ENCODE measurements around the gene SHOC2.

Gene SHOC2

DNA sequence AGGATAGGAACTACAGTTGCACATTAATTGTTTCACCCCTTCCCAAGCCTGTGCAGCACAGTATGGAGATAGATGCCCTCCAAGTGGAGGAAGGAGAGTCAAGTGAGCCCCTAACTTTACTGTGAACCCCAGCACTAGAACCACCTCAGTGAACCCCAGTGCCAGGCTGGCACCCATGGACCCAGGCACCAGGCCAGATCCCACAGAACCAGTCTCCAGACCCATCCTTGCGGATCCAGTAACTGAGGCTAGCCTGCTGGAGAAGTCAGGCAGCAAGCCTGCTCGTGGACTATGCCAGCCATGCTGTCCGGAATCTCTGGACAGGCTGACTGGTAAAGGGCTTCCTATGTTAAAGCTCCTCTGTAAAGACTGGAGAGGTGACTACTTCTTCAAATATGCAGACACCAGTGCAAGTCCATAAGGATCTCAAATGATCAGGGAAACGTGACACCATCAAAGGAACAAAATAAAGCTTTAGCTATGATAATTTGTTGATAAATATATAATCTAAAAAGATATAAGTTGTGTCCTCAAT, 27.7 kb downstream of the SHOC2 start:
- DNase-seq, result no peak

DNA sequence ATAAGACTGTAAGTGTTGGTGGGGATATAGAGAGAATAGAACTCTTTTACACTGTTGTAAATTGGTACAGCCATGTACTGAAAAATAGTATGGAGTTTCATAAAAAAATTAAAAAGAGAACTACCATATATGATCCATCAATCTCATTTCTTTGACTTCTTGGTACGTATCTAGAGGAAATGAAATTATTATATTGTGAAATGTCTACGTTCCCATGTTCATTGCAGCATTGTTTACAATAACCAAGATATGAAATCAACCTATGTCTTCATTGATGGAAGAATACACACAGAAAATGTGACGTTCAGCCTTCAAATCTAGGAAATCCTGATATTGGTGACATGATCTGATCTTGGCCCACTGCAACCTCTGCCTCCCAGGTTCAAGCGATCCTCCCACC, 32.0 kb downstream of the SHOC2 start:
- peak in 1 of 2 donors; percentile 38 for DNase-seq

DNA sequence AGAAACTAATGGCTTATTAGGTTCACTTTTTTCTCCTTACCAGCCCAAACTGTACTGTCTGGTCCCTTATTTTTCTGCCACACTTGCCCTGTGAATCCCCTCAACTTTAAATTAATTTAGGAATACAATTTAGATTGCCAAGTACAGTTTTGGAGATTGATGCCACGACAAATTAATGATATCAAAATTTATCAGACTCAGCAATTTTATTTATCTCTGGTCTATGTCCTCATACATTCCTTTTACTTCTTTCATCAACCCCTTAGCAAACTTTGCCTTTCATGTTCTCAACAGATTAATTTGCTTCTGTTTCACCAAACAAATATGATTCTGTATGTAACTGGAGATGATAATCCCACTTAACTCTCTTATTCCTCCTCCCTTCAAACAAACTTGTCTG, 38.2 kb downstream of the SHOC2 start:
- no peak for DNase-seq

DNA sequence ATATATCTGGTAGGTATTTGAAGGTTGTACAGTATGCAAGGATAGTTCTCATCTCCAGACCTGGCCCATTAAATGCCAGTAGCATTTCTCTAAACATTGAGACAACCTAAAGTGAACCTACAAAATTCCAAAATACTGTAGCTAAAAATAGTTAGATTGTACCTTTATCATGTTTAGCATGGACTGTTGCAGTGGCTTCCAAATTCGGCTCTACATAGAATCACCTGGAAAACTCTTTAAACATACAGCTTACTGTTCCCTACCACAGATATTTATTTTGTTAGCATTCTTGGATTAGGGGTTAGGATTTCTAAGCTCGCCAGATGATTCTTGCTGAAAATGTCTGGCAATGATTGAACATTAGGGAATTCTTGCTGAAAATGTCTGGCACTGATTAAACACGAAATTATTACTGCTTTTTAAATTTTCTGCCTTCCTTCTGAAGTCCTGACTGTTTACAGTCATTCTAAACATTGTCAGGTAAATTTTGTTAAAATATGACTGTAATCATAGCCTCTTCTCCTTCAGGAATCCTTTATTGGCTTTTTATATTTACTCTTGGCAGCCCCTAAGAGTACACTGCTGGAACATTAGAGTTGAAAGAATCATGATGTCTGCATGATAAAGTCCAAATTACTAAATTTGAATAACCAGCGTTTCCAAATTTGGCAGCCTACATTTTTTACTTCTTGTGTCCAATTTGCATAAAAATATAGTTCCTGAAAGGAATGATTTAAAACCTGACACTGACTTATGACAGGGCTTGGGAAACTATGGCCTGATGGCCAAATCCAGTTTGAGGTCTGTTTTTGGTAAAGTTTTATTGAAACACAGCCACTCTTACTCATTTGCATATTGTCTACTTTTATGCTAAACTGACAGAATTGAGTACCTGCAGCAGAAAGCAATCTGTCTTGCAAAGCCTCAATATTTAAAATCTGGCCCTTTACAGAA, 40.3 kb downstream of the SHOC2 start:
- no peak for DNase-seq

DNA sequence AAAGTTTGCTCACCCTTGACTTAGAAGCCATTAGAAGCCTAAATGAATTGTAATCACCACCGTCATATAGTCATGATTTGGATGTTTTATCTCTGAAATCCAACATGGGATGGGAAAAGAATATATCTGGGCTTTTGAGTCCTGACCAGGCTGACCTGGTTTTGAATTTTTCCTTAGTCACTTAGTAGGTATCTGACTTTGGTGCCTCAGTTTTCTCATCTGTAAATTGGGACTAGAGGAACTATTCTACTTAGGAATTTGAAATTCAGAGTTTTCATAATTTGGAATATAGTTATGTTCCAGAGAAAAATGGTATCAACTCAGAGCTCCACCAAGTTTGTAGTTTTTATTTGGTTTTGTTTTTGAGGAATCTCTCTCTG, 40.9 kb downstream of the SHOC2 start:
- DNase-seq, result no peak

DNA sequence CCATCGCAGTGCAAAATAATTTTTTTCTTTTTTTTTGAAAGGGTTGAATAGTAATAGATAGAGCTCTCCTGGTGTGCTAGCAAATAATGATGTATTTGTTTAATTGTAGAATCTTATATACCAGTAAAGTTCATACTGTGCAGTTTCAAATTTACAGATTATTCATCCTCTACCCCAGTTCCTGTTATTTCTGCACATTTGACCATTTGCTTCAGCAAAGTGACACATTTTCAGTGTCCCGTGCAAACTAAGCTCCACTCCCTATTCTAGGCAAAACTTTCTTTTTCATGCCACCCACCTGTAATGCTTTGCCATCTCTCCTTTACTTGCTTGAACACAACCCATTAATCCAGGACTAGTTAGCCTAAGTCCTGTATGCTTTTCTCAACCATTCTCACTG, 43.0 kb downstream of the SHOC2 start:
- DNase-seq, result no peak

DNA sequence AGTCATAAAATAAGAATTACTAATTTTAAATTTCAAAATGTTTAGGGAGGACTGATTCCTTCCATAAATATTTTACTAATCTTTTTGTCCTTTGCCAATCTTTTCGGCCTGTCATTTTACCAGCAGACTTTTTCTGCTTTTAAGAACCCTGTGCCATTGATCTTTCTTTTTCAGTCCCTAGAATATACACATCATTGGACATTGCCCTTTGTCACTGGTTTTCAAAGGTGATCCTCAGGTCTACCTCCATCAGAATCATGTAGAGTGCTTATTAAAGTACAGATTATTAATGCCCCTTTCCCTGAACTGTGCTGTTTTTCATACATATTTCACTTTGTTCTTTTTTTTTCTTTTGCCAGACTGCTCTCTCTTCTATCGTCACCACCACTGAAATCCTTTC, 43.8 kb downstream of the SHOC2 start:
- DNase-seq, result no peak

DNA sequence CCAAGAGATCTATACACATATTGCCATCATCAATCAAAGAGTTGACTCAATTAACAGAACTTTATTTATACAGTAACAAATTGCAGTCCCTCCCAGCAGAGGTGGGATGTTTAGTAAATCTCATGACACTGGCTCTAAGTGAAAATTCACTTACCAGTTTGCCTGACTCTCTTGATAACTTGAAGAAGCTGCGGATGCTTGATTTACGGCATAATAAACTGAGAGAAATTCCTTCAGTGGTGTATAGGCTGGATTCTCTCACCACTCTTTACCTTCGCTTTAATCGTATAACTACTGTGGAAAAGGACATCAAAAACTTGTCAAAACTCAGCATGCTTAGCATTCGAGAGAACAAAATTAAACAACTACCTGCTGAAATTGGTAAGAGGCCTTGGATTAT, 45.3 kb downstream of the SHOC2 start:
- DNase-seq, result no peak

DNA sequence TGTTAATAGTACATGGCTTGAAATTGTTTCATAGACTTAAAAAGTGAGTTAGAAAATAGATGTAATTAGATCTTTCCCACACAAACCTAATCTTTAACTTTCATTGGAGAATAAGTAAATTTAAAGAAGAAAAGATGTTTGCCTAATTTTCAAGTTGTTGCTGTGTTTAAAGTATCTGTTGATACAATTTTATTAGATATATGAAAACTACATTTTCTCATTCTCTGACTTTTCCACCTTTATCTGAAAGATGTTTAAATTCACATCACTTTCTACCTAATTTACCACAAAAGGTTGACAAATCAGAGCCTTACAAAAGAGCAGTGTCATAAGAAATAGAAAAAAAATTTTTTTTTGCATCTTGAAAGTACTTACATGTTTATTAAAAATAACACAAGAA, 45.8 kb downstream of the SHOC2 start:
- no peak for DNase-seq

DNA sequence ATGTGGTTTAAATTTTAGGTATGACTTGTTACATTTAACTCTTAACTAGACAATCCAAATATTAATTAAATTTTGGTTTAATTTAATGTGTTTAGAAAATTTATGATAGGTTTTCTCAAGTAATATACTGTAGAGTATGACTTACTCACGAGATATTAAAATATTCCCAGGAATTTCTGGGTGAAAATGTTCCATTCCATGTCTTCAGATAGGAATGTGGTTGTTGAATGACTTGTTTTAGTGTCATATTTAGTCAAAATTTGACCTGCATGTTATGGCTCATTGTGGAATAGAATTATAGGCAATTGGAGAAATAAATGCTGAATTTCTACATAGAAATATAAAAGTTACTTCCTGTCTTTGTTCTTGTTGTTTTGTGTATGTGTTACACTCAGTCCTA, 46.7 kb downstream of the SHOC2 start:
- no peak for DNase-seq

DNA sequence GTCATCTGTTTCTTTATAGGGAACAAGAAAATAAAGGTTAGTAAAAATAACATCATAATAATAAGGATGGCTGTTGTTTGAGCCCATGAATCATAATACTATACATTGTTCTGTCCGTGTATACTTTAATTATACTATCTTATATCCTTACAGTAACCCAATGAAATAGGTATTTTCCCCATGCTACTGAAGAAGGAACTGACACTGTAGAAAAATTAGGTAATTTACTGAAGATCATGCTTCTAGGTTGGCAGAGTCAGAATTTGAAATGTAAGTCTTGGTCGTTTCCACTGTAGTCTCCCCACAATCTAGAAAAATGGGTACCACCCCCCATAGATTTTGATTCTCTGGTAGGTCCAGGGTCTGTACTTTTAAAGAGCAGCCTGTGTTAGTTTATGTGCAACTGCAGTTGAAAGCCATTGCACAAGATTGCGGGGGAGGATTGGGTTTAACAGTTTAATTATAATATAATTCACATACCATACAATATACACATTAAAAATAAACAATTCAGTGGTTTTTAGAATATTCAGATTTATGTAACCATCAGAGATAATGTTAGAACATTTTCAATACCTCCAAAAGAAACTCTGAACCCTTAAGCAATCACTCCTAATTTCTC, 47.7 kb downstream of the SHOC2 start:
- DNase-seq, result peak; percentile 14 to 18

DNA sequence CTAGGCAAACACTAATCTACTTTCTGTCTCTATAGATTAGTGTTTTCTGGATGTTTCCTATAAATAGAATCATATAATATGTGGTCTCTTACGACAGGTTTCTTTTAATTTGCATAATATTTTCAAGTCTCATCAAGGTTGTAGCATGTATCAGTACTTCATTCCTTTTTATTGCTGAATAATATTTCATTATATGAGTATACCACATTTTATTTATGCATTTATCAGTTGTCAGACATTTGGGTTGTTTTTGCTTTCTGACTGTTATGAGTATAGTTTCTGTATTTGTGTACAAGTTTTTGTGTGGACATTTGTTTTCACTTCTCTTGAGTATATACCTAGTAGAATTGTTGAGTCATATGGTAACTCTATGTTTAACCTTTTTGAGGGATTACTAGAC, 48.2 kb downstream of the SHOC2 start:
- no peak for DNase-seq

DNA sequence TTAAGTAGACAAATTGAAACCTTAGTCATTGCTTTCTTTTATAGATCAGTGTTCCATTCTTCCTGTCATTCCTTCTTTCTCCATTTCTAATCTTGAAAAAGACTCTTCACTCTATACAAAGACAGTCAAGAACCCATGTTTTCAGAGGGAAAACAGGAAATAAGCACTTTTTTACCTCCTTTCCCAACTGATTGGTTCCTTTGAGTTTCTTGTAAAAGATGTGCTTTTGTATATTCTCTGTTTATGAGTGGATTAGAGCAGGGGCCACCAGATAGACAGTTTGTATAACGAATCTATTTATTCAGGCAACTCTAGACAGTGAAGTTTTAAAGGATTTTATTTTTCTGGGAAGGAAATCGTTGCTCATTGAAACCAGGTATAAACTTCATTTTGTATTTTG, 49.8 kb downstream of the SHOC2 start:
- no peak for DNase-seq

DNA sequence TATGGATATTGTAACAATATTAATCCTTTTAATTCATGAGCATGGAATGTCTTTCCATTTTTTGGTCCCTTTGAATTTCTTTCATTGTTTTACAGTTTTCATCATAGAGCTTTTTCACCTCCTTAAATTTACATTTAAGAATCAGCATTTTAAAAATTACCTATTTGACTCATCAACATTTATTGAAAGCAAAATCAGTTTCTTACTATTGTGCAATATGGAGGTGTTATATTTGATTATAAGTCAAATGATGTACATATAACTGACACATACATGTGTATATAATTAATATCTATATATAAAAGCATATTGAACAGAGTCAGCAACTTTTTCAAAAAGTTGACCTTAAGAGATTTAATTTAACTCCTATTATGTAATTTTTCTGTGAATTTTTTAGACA, 52.2 kb downstream of the SHOC2 start:
- DNase-seq, result no peak

DNA sequence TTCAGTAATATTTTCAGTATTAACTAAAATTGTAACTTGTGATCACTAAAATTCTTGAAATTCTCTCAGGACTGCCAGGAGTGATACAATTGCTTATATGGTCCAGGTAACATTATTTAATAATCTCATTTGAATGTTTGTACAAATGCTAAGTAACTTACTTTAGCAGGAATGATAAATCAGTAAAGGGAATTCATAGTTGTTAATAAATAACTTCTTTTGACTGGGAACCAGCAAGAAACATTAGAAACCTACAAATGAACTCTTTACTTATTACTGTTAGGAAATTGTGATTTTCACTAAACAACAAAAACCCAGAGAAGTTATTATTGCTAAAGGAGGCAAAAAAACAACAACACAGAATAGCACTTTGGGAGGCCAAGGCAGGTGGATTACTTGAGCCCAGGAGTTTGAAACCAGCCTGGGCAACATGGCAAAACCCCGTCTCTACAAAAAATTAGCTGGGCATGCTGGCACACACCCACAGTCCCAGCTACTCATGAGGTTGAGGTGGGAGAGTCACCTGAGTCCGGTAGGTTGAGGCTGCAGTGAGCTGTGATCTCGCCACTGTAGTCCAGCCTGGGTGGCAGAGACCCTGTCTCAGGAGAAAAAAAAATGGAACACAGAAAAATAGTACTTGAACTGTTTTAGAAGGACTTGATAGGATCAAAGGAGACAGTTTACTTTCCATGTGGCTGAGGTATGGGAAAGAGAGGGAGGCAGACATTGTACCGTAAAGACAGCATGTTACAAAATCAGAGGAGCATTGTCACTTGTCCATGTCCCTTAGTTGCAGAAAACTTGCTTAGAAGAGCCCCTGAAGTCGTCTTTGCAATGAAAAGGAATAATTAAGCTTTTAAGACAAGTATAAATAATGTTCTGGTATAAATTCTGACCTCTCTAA, 53.1 kb downstream of the SHOC2 start:
- DNase-seq, result no peak

DNA sequence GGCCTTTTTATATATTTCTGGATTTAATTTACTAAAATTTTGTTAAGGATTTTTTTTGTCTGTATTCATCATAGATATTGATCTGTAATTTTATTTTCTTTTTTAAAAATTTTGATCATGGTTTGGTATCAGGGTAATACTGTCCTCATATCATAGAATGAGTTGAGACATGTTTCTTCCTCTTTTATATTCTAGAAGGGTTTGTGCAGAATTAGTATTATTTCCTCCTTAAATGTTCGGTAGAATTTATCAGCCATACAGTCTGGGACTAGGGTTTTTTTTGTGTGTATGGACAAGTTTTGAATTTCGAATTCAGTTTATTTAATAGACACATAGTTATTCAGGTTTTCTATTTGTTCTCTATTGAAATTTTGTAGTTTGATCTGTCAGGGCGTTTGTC, 54.0 kb downstream of the SHOC2 start:
- peak in 1 of 2 donors; percentile 32 for DNase-seq

DNA sequence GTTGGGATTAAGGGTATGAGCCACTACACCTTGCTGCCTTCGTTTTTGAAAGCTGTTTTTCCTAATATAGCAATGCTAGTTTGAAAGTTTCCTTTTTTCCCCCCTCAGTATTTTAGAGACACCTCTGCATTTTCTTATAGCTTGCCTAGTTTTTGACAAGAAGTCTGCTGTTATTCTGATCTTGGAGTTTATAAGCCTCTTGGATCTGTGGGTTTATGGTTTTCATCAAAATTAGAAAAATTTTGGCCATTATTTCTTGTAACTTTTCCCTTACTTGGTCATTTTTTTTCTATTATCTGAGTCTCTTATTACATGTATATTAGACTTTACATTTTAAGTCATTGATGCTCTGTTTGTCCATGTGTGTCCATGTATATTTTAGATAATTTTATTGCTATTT, 57.2 kb downstream of the SHOC2 start:
- no peak for DNase-seq

DNA sequence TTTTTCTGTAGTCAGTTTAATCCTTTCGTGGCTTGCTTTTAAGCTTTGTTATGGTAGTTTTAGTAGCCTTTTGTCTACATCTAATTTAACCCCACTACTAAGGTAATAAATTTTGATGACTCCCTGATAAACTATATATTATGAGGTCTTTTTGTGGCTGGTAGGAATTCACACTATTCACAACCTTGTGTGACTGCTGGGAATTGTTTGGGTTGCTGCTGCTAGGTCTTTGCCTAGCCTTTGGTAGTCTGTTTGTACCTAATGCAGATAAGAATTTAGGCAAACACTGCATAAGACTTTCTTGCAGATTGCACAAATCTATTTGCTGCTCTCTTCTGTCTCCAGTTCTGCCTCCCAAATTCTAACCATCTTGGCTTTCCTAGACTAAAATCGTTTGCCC, 58.3 kb downstream of the SHOC2 start:
- no peak for DNase-seq

DNA sequence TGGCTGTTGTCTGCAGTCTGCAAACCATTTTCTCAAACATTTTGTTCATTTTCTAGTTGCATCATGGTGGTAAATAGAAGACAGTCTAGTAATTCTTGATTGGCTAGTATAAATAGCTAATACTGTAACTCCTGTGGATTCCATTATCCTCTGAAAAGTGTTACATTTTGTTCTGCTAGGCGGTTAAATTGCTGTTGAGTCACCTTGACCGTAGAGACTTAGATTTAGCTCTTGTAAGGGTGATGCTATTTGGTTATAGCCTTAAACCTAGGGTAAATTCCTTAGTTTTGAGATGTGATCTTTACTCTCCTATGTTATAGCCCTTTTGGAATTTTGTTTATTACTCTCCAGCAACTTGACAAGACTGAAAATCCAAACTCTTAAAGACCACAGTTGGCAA, 58.8 kb downstream of the SHOC2 start:
- no peak for DNase-seq

DNA sequence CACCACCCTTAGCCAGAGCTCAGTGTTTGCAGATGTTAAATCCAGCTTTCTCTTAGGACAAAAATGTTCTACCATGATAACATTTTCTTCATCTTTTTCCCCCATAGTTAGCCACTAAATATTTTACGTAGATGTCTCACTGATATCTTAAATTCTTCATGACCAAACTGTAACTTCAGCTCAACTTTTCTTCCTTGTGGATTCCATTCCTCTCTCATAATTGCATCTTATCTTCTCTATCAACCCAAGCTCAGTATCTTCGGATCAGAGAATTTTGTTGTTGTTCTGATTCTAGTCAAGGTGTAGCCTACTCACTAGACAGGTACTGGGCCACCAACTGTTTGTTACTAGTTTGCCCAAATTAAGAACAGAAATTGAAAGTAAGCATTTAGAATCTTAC, 60.2 kb downstream of the SHOC2 start:
- no peak for DNase-seq

DNA sequence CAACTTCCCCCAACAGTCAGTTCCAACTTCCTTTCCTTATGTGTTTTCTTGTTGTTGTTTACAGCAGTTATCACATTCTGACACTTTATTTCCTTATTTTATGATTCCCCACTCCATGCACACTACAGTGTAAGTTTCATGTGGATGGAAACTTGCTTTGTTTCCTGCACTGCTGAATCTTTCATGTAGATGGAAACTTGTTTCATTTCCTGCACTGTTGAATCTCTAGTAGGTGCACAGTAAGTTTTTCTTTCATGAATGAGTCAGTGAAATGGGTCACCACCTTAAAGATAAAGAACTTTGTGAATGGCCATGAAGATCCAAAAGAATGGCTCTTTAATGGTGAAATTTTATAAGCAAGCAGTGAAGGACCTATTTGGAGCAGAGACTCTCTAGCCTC, 61.4 kb downstream of the SHOC2 start:
- no peak for DNase-seq

DNA sequence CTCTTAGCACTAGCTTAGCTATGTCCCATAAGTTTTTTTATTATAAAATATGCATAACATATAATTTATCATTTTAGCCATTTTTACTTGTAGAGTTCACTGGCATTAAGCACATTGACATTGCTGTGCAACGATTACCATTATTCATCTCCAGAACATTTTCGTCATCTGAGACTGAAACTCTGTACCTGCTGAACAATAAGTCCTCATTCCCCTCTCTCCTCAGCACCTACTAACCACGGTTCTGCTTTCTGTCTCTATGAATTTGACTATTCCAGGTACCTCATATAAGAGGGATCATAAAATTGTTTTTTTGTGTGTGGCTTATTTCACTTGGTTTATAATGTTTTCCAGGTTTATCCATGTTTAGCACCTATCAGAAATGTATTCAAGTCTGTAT, 64.1 kb downstream of the SHOC2 start:
- no peak for DNase-seq

Measured in inflammatory macrophage treated with lipopolysaccharide for 1 hour (primary cell).